Measurements from ENCODE around the gene ERP29.
A peak's percentile ranks its signal among the peaks of the same experiment; 100 is the strongest.

ERP29 gene

GRCh38 chr12:112012775-112013600, at the start of gene ERP29, which contains the start of gene TMEM116:
Gene ERP29, plus strand, starts transcription at chr12:112013426. Its CDS starts 40 bp downstream, at chr12:112013466.
Gene TMEM116, minus strand, starts transcription at chr12:112013165. Its CDS starts 7,895 bp downstream, at chr12:112005270.
- Histone ChIP-seq H3K9ac (ENCODE audit: low read depth, low read length) (peak within 1 kb of the TSS; percentile 93), H3K4me1 (ENCODE audit: control insufficient read depth, insufficient read depth, low read length) (peaks cover 7% of the 10 kb centered on the region), H3K36me3 (ENCODE audit: control insufficient read depth, insufficient read depth, low read length) (no peaks in the 10 kb centered on the region), H3K9me3 (ENCODE audit: control insufficient read depth, insufficient read depth, low read length) (no peaks in the 10 kb centered on the region), H3K4me3 (ENCODE audit: low read depth, low read length) (peak within 1 kb of the TSS; percentile 97), H3K27me3 (ENCODE audit: control insufficient read depth, insufficient read depth, low read length) (no peaks in the 10 kb centered on the region)

- Histone ChIP-seq H3K4me1 (ENCODE audit: control insufficient read depth, insufficient read depth, low read length) (no peaks in the 10 kb centered on the region), H3K27me3 (ENCODE audit: control insufficient read depth, insufficient read depth, low read length) (no peaks in the 10 kb centered on the region), H3K4me3 (ENCODE audit: low read depth, low read length) (no peak overlapping the region), H3K9ac (ENCODE audit: low read depth, low read length) (no peak overlapping the region), H3K9me3 (ENCODE audit: control insufficient read depth, insufficient read depth, low read length) (no peaks in the 10 kb centered on the region), H3K36me3 (ENCODE audit: control insufficient read depth, insufficient read depth, low read length) (no peaks in the 10 kb centered on the region)
Observed at GRCh38 chr12:111964935-111965334, 48.3 kb upstream of the ERP29 start.

- Histone ChIP-seq H3K9ac (ENCODE audit: low read depth, low read length) (no peak overlapping the region), H3K9me3 (ENCODE audit: control insufficient read depth, insufficient read depth, low read length) (no peaks in the 10 kb centered on the region), H3K27me3 (ENCODE audit: control insufficient read depth, insufficient read depth, low read length) (no peaks in the 10 kb centered on the region), H3K4me1 (ENCODE audit: control insufficient read depth, insufficient read depth, low read length) (no peaks in the 10 kb centered on the region), H3K36me3 (ENCODE audit: control insufficient read depth, insufficient read depth, low read length) (no peaks in the 10 kb centered on the region), H3K4me3 (ENCODE audit: low read depth, low read length) (no peak overlapping the region)
Observed at GRCh38 chr12:111971800-111972199, 41.4 kb upstream of the ERP29 start.

GRCh38 chr12:111975161-111975931, 37.9 kb upstream of the ERP29 start:
- Histone ChIP-seq H3K9me3 (ENCODE audit: control insufficient read depth, insufficient read depth, low read length) (no peaks in the 10 kb centered on the region), H3K9ac (ENCODE audit: low read depth, low read length) (no peak overlapping the region), H3K36me3 (ENCODE audit: control insufficient read depth, insufficient read depth, low read length) (no peaks in the 10 kb centered on the region), H3K4me1 (ENCODE audit: control insufficient read depth, insufficient read depth, low read length) (no peaks in the 10 kb centered on the region), H3K4me3 (ENCODE audit: low read depth, low read length) (no peak overlapping the region), H3K27me3 (ENCODE audit: control insufficient read depth, insufficient read depth, low read length) (no peaks in the 10 kb centered on the region)

- Histone ChIP-seq H3K9me3 (ENCODE audit: control insufficient read depth, insufficient read depth, low read length) (no peaks in the 10 kb centered on the region), H3K36me3 (ENCODE audit: control insufficient read depth, insufficient read depth, low read length) (no peaks in the 10 kb centered on the region), H3K27me3 (ENCODE audit: control insufficient read depth, insufficient read depth, low read length) (no peaks in the 10 kb centered on the region), H3K4me3 (ENCODE audit: low read depth, low read length) (no peak overlapping the region), H3K9ac (ENCODE audit: low read depth, low read length) (no peak overlapping the region), H3K4me1 (ENCODE audit: control insufficient read depth, insufficient read depth, low read length) (no peaks in the 10 kb centered on the region)
Observed at GRCh38 chr12:111976291-111976690, 36.9 kb upstream of the ERP29 start.

- Histone ChIP-seq H3K9ac (ENCODE audit: low read depth, low read length) (no peak overlapping the region), H3K36me3 (ENCODE audit: control insufficient read depth, insufficient read depth, low read length) (no peaks in the 10 kb centered on the region), H3K4me1 (ENCODE audit: control insufficient read depth, insufficient read depth, low read length) (no peaks in the 10 kb centered on the region), H3K9me3 (ENCODE audit: control insufficient read depth, insufficient read depth, low read length) (no peaks in the 10 kb centered on the region), H3K27me3 (ENCODE audit: control insufficient read depth, insufficient read depth, low read length) (no peaks in the 10 kb centered on the region), H3K4me3 (ENCODE audit: low read depth, low read length) (no peak overlapping the region)
Observed at GRCh38 chr12:111976860-111977259, 36.4 kb upstream of the ERP29 start.

- Histone ChIP-seq H3K9me3 (ENCODE audit: control insufficient read depth, insufficient read depth, low read length) (no peaks in the 10 kb centered on the region), H3K36me3 (ENCODE audit: control insufficient read depth, insufficient read depth, low read length) (no peaks in the 10 kb centered on the region), H3K27me3 (ENCODE audit: control insufficient read depth, insufficient read depth, low read length) (no peaks in the 10 kb centered on the region), H3K4me1 (ENCODE audit: control insufficient read depth, insufficient read depth, low read length) (no peaks in the 10 kb centered on the region), H3K4me3 (ENCODE audit: low read depth, low read length) (no peak overlapping the region), H3K9ac (ENCODE audit: low read depth, low read length) (no peak overlapping the region)
Observed at GRCh38 chr12:111978545-111978944, 34.7 kb upstream of the ERP29 start.

GRCh38 chr12:111980598-111980997, 32.6 kb upstream of the ERP29 start:
- Histone ChIP-seq H3K4me1 (ENCODE audit: control insufficient read depth, insufficient read depth, low read length) (no peaks in the 10 kb centered on the region), H3K9ac (ENCODE audit: low read depth, low read length) (no peak overlapping the region), H3K36me3 (ENCODE audit: control insufficient read depth, insufficient read depth, low read length) (no peaks in the 10 kb centered on the region), H3K27me3 (ENCODE audit: control insufficient read depth, insufficient read depth, low read length) (no peaks in the 10 kb centered on the region), H3K9me3 (ENCODE audit: control insufficient read depth, insufficient read depth, low read length) (no peaks in the 10 kb centered on the region), H3K4me3 (ENCODE audit: low read depth, low read length) (no peak overlapping the region)

- Histone ChIP-seq H3K27me3 (ENCODE audit: control insufficient read depth, insufficient read depth, low read length) (no peaks in the 10 kb centered on the region), H3K9ac (ENCODE audit: low read depth, low read length) (no peak overlapping the region), H3K9me3 (ENCODE audit: control insufficient read depth, insufficient read depth, low read length) (no peaks in the 10 kb centered on the region), H3K4me3 (ENCODE audit: low read depth, low read length) (no peak overlapping the region), H3K36me3 (ENCODE audit: control insufficient read depth, insufficient read depth, low read length) (no peaks in the 10 kb centered on the region), H3K4me1 (ENCODE audit: control insufficient read depth, insufficient read depth, low read length) (no peaks in the 10 kb centered on the region)
Observed at GRCh38 chr12:111981987-111982386, 31.2 kb upstream of the ERP29 start.

GRCh38 chr12:111984820-111985219, 28.4 kb upstream of the ERP29 start:
- H3K9me3 ChIP-seq (ENCODE audit: control insufficient read depth, insufficient read depth, low read length): no peaks in the 10 kb centered on the region
- H3K36me3 ChIP-seq (ENCODE audit: control insufficient read depth, insufficient read depth, low read length): no peaks in the 10 kb centered on the region
- H3K27me3 ChIP-seq (ENCODE audit: control insufficient read depth, insufficient read depth, low read length): no peaks in the 10 kb centered on the region
- H3K4me1 ChIP-seq (ENCODE audit: control insufficient read depth, insufficient read depth, low read length): no peaks in the 10 kb centered on the region
- no peak overlapping the region for H3K9ac ChIP-seq (ENCODE audit: low read depth, low read length)
- no peak overlapping the region for H3K4me3 ChIP-seq (ENCODE audit: low read depth, low read length)

GRCh38 chr12:111991535-111991934, 21.7 kb upstream of the ERP29 start:
- Histone ChIP-seq H3K4me3 (ENCODE audit: low read depth, low read length) (no peak overlapping the region), H3K36me3 (ENCODE audit: control insufficient read depth, insufficient read depth, low read length) (no peaks in the 10 kb centered on the region), H3K9me3 (ENCODE audit: control insufficient read depth, insufficient read depth, low read length) (no peaks in the 10 kb centered on the region), H3K27me3 (ENCODE audit: control insufficient read depth, insufficient read depth, low read length) (no peaks in the 10 kb centered on the region), H3K4me1 (ENCODE audit: control insufficient read depth, insufficient read depth, low read length) (no peaks in the 10 kb centered on the region), H3K9ac (ENCODE audit: low read depth, low read length) (no peak overlapping the region)

- Histone ChIP-seq H3K27me3 (ENCODE audit: control insufficient read depth, insufficient read depth, low read length) (no peaks in the 10 kb centered on the region), H3K4me3 (ENCODE audit: low read depth, low read length) (no peak overlapping the region), H3K36me3 (ENCODE audit: control insufficient read depth, insufficient read depth, low read length) (no peaks in the 10 kb centered on the region), H3K9ac (ENCODE audit: low read depth, low read length) (no peak overlapping the region), H3K9me3 (ENCODE audit: control insufficient read depth, insufficient read depth, low read length) (no peaks in the 10 kb centered on the region), H3K4me1 (ENCODE audit: control insufficient read depth, insufficient read depth, low read length) (no peaks in the 10 kb centered on the region)
Observed at GRCh38 chr12:111991946-111992345, 21.3 kb upstream of the ERP29 start.
